OCI-LY1 (cell line): Measurements from ENCODE around the gene LRRC56.

Experiments used
- EZH2 ChIP-seq: fragments of 200-600 bp; sonication (generic), shearing (Covaris generic); IDR thresholded peaks from 2 replicates; pipeline ENCODE4 v1.8.0; 2017; ENCODE audit warnings: borderline replicate concordance, mixed run types, mild to moderate bottlenecking, antibody characterized with exemption, low read length, moderate library complexity, mixed read lengths
- TF ChIP-seq, protein P1 (sequence below): fragments of 200-600 bp; sonication (generic), shearing (Covaris generic); IDR thresholded peaks from 2 replicates; pipeline ENCODE4 v1.5.1; 2017; ENCODE audit warnings: mild to moderate bottlenecking, antibody characterized with exemption, low read length, moderate library complexity, mixed read lengths

DNA sequence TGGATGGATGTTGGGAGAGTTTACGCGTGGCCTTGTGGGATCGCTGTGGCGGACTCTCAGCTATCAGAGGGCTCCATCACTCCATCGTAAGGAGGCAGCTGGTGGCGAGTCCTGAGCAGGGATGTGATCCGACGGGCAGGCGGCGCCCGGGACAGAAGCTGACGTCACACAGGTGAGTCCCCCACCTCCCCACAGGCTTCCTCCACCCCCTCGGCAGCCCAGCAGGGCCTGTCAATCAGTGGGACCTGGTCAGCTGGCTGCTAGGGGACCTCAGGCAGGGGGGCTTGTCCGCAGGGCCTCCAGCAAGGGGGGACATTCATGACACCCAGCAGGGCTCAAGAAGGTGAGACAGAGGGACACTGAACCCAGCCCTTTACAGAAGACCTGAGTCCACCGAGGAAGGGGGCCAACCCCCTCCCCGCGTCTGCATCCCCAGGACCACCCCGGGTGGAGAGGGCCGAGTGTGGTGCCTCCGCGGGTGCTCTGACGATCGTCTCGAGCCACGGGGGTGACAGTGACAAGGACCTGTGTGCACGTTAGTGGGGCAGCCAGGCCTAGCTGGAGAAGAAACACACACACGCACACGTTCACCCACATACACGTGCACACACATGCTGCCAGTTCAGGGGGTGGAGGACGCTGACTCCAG is 9.0 kb upstream of the LRRC56 start:
- TF ChIP-seq, protein P1, sequence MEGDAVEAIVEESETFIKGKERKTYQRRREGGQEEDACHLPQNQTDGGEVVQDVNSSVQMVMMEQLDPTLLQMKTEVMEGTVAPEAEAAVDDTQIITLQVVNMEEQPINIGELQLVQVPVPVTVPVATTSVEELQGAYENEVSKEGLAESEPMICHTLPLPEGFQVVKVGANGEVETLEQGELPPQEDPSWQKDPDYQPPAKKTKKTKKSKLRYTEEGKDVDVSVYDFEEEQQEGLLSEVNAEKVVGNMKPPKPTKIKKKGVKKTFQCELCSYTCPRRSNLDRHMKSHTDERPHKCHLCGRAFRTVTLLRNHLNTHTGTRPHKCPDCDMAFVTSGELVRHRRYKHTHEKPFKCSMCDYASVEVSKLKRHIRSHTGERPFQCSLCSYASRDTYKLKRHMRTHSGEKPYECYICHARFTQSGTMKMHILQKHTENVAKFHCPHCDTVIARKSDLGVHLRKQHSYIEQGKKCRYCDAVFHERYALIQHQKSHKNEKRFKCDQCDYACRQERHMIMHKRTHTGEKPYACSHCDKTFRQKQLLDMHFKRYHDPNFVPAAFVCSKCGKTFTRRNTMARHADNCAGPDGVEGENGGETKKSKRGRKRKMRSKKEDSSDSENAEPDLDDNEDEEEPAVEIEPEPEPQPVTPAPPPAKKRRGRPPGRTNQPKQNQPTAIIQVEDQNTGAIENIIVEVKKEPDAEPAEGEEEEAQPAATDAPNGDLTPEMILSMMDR, result no peak
- no peak for TF ChIP-seq EZH2
